Smooth muscle cell (in vitro differentiated cells): ENCODE results near the gene CCDC91. TPM values are rescaled to one million over a fixed set of nuclear protein-coding genes. Genes with fewer than 3 reads are reported as not detected.

Experiments
- DNase-seq: peaks from one replicate; lab custom pipeline; 2025; ENCODE audit not compliant: unreplicated experiment; lab: John Stamatoyannopoulos, UW
- H2AFZ ChIP-seq: fragments of 200-600 bp; sonication (generic); 2 replicates; pipeline ENCODE4 v1.6.0; 2016; ENCODE audit warnings: antibody characterized with exemption, low read depth, mild to moderate bottlenecking
- H3F3A ChIP-seq: fragments of 200-600 bp; sonication (generic); 2 replicates; pipeline ENCODE4 v1.6.0; 2017; ENCODE audit warnings: antibody characterized with exemption, low read depth
- H3K27ac ChIP-seq: fragments of 200-600 bp; sonication (generic); 2 replicates; pipeline ENCODE4 v1.5.1; 2016; ENCODE audit warnings: low read depth, mild to moderate bottlenecking
- H3K27me3 ChIP-seq: fragments of 200-600 bp; sonication (generic); 2 replicates; pipeline ENCODE4 v1.6.1; 2016; ENCODE audit warnings: low read depth, mild to moderate bottlenecking
- H3K36me3 ChIP-seq: fragments of 200-600 bp; sonication (generic); 2 replicates; pipeline ENCODE4 v1.5.1; 2016; ENCODE audit warnings: low read depth
- H3K4me1 ChIP-seq: fragments of 200-600 bp; sonication (generic); 2 replicates; pipeline ENCODE4 v1.5.1; 2016; ENCODE audit warnings: low read depth
- H3K4me2 ChIP-seq: fragments of 200-600 bp; sonication (generic); 2 replicates; pipeline ENCODE4 v1.6.0; 2016; ENCODE audit warnings: mild to moderate bottlenecking
- H3K4me3 ChIP-seq: fragments of 200-600 bp; sonication (generic); 2 replicates; pipeline ENCODE4 v1.5.1; 2016; ENCODE audit warnings: mild to moderate bottlenecking
- H3K79me2 ChIP-seq: fragments of 200-600 bp; sonication (generic); 2 replicates; pipeline ENCODE4 v1.6.0; 2016; ENCODE audit warnings: low read depth, mild to moderate bottlenecking
- H3K9ac ChIP-seq: fragments of 200-600 bp; sonication (generic); 2 replicates; pipeline ENCODE4 v1.6.0; 2016; ENCODE audit warnings: low read depth
- H3K9me3 ChIP-seq: fragments of 200-600 bp; sonication (generic); replicated peaks from 2 replicates; pipeline ENCODE4 v1.5.1; 2016; ENCODE audit warnings: low read depth
- H4K20me1 ChIP-seq: fragments of 200-600 bp; sonication (generic); 2 replicates; pipeline ENCODE4 v1.6.0; 2016; ENCODE audit warnings: low read depth
- WGBS: methylation state at CpG from one replicate; pipeline ENCODE4 v1.1.7; 2016; ENCODE audit warnings: low lambda C conversion rate; 5-methylcytosine and 5-hydroxymethylcytosine counted together
- polyA plus RNA-seq: library from polyadenylated mRNA; unstranded; fragments of >200 nt; fragmentation: Nextera tagmentation; extraction: Ambion mirVana; gene quantifications from 2 replicates; pipeline ENCODE4 v1.2.1, GENCODE V29; 2016
- total RNA-seq: library from RNA; depleted of rRNA; stranded (reverse); fragments of >200 nt; gene quantifications from 2 replicates; pipeline ENCODE4 v1.2.3, GENCODE V29; 2014
- TF ChIP-seq, protein P1 (sequence below): fragments of 200-600 bp; sonication (generic); IDR thresholded peaks from 2 replicates; pipeline ENCODE4 v1.5.1; 2017; ENCODE audit warnings: borderline replicate concordance, mild to moderate bottlenecking, antibody characterized with exemption; ENCODE audit not compliant: insufficient read depth, poor library complexity, severe bottlenecking

CCDC91 gene
- total and polyA plus RNA-seq, 2 experiments from 2014 or later, result 20.1 to 23.7 TPM

DNA sequence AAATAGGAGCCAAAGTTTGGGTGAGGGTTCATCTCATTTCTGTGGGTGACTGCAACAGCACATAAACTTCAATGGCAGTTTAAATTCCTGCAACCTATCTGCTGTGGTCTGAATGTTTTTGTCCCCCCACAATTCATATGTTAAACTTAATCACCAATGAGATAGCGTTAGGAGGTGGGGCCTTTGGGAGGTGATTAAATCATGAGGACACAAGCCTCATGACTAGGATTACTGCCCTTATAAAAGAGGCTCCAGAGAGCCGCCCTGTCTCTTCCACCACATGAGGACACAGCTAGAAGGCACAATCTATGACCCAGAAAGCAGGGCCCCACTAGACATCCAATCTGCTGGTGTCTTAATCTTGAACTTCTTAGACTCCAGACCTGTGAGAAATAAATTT, 3.8 kb upstream of the CCDC91 start:
- no peaks in the 10 kb centered on the region for H3F3A ChIP-seq
- no peak for DNase-seq
- peaks cover 1% of the 10 kb centered on the region for H3K4me1 ChIP-seq
- H3K9me3 ChIP-seq, result no peaks in the 10 kb centered on the region
- no peak overlapping the region for H3K27ac ChIP-seq
- 81% methylated on average over 2 of the region's 2 CpGs for WGBS
- no peak overlapping the region for H3K9ac ChIP-seq
- H3K36me3 ChIP-seq, result no peaks in the 10 kb centered on the region
- no peak overlapping the region for H3K4me3 ChIP-seq
- no peak overlapping the region for H3K4me2 ChIP-seq
- no peaks in the 10 kb centered on the region for H3K27me3 ChIP-seq
- TF ChIP-seq, protein P1, sequence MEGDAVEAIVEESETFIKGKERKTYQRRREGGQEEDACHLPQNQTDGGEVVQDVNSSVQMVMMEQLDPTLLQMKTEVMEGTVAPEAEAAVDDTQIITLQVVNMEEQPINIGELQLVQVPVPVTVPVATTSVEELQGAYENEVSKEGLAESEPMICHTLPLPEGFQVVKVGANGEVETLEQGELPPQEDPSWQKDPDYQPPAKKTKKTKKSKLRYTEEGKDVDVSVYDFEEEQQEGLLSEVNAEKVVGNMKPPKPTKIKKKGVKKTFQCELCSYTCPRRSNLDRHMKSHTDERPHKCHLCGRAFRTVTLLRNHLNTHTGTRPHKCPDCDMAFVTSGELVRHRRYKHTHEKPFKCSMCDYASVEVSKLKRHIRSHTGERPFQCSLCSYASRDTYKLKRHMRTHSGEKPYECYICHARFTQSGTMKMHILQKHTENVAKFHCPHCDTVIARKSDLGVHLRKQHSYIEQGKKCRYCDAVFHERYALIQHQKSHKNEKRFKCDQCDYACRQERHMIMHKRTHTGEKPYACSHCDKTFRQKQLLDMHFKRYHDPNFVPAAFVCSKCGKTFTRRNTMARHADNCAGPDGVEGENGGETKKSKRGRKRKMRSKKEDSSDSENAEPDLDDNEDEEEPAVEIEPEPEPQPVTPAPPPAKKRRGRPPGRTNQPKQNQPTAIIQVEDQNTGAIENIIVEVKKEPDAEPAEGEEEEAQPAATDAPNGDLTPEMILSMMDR, result no peak
- H3K79me2 ChIP-seq, result no peaks in the 10 kb centered on the region
- no peak overlapping the region for H2AFZ ChIP-seq
- H4K20me1 ChIP-seq, result no peaks in the 10 kb centered on the region

DNA sequence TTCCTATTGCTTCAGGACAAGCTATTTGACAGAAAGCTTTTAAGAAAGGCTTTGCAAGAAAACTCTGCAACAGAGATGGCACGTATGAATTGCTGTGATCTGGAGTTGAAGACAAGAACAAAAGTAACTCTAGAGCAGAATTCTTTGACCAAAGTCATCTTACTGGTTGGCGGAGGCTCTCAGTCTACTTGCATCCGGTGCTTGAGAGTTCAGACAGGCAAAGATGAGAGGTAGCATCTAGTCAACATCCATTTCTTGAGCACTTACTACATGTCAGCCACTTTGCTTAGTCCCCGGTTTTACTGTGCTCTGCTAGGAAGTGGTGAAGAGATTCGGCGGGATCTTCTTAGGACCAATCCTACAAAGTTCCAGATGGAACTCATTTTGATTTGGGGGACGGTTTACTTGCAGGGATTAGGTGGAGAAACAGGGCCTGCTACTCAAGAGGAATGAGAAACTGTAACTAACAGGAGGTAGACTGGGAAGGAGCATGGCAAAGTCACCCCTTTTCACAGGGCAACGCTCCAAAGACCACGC, 404 bp upstream of the CCDC91 start:
- Histone ChIP-seq H3K9ac (peak overlapping the region; percentile 96), H3K4me1 (peaks cover 6% of the 10 kb centered on the region), H3F3A (no peaks in the 10 kb centered on the region), H3K4me3 (peak overlapping the region; percentile 65), H3K4me2 (peak overlapping the region; percentile 86), H3K9me3 (no peaks in the 10 kb centered on the region), H3K27me3 (no peaks in the 10 kb centered on the region), H3K36me3 (no peaks in the 10 kb centered on the region), H4K20me1 (no peaks in the 10 kb centered on the region), H2AFZ (peak overlapping the region; percentile 89), H3K79me2 (peaks cover 13% of the 10 kb centered on the region), H3K27ac (peak overlapping the region; percentile 94)
- WGBS, result 60% methylated on average over 9 of the region's 9 CpGs
- no peak for DNase-seq
- TF ChIP-seq, protein P1, result no peak

DNA sequence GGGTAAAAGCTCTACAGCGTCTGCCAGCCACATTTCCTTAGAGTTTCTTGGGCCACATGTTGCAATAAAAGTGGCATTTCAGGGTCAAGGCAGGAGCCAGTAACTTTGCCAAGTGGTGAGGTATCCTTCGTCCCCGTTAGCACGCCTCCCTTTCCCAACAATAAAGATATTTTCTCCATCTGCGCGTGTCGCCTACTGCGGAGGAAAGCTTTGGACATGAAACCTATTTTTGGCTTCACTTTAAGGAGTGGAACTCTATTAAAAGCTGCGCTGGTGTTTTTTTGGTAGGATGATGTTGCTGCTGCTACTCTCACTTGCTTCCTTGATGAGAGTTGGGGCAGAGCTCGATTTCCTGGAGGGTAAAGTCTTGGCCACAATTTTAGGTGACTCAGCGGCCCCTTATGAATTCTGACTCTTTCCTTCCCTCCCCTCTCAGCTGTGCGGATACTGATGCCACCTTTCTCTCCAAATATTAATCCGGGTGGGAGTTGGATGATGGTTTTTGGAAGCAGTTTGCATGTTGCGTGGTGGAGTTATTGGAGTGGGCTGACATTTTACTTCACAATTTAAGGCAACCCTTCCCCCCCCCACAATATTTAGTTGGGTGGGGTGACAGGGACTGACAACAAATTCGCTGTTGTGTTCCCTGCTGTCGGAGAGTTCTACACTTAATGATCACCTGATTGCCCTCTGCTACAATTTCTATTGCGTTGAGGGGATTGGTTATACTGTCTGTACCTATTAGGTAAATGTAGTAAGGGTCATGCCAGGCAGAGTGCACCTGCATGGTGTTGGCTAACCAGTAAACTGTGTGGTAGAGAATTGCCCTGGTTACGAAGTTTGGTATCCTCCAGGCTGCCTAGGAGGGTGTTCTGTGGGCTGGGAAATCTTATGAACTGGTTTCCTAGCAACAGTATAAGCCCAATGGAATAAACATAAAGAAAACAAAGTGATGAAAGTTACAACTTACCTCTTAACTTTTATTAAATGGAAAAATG, 1.1 kb downstream of the CCDC91 start:
- Histone ChIP-seq H3F3A (no peaks in the 10 kb centered on the region), H3K4me3 (peak overlapping the region; percentile 65), H3K9ac (peak overlapping the region; percentile 96), H3K36me3 (no peaks in the 10 kb centered on the region), H3K4me2 (peak overlapping the region; percentile 86), H3K27ac (peak overlapping the region; percentile 94), H3K9me3 (no peaks in the 10 kb centered on the region), H4K20me1 (no peaks in the 10 kb centered on the region), H3K4me1 (peaks cover 6% of the 10 kb centered on the region), H3K79me2 (peaks cover 14% of the 10 kb centered on the region), H3K27me3 (no peaks in the 10 kb centered on the region), H2AFZ (peak overlapping the region; percentile 89)
- WGBS, result 23% methylated on average over 18 of the region's 18 CpGs
- TF ChIP-seq, protein P1, result no peak
- no peak for DNase-seq
